Measurements from ENCODE around the gene RGS19.
A peak's percentile ranks its signal among the peaks of the same experiment; 100 is the strongest.

The RGS19 gene

GRCh38 chr20:64063389-64064144 is 15.8 kb downstream of the RGS19 start:
- peak; percentile 35 for DNase-seq (ENCODE audit: low read depth)

- peak; percentile 95 for DNase-seq (ENCODE audit: low read depth)
Measured at GRCh38 chr20:64062596-64063388, 16.5 kb downstream of the RGS19 start, which contains the start of gene TCEA2. Gene TCEA2 (plus strand): TSS chr20:64063198. CDS start chr20:64063313, 115 bp downstream.

- DNase-seq (ENCODE audit: low read depth): no peak
Measured at GRCh38 chr20:64062276-64062595, 17.1 kb downstream of the RGS19 start.

- peak; percentile 29 for DNase-seq (ENCODE audit: low read depth)
Measured at GRCh38 chr20:64058536-64058935, 20.8 kb downstream of the RGS19 start.

GRCh38 chr20:64057628-64058498 is 21.5 kb downstream of the RGS19 start:
- peak; percentile 65 for DNase-seq (ENCODE audit: low read depth)

GRCh38 chr20:64056889-64057627 is 22.3 kb downstream of the RGS19 start:
- no peak for DNase-seq (ENCODE audit: low read depth)

- DNase-seq (ENCODE audit: low read depth): no peak
Measured at GRCh38 chr20:64056639-64056888, 22.8 kb downstream of the RGS19 start.

GRCh38 chr20:64055893-64056638 is 23.3 kb downstream of the RGS19 start:
- DNase-seq (ENCODE audit: low read depth): peak; percentile 19

- DNase-seq (ENCODE audit: low read depth): no peak
Measured at GRCh38 chr20:64055396-64055892, 23.9 kb downstream of the RGS19 start.

GRCh38 chr20:64053841-64054661 is 25.3 kb downstream of the RGS19 start:
- no peak for DNase-seq (ENCODE audit: low read depth)

GRCh38 chr20:64052987-64053840 is 26.1 kb downstream of the RGS19 start:
- no peak for DNase-seq (ENCODE audit: low read depth)

GRCh38 chr20:64052326-64052722 is 27.0 kb downstream of the RGS19 start:
- DNase-seq (ENCODE audit: low read depth): no peak

GRCh38 chr20:64051561-64052325 is 27.6 kb downstream of the RGS19 start:
- DNase-seq (ENCODE audit: low read depth): no peak

GRCh38 chr20:64051033-64051452 is 28.3 kb downstream of the RGS19 start:
- no peak for DNase-seq (ENCODE audit: low read depth)

GRCh38 chr20:64050261-64051032 is 28.9 kb downstream of the RGS19 start:
- no peak for DNase-seq (ENCODE audit: low read depth)

- no peak for DNase-seq (ENCODE audit: low read depth)
Measured at GRCh38 chr20:64049878-64050260, 29.4 kb downstream of the RGS19 start.

- peak; percentile 51 for DNase-seq (ENCODE audit: low read depth)
Measured at GRCh38 chr20:64049060-64049877, 30.0 kb downstream of the RGS19 start, which contains the start of gene SOX18. Gene SOX18 (minus strand): TSS chr20:64049639. CDS start chr20:64049516, 123 bp downstream.
